ENCODE measurements around the gene HMBS.
A peak's percentile ranks its signal among the peaks of the same experiment; 100 is the strongest.

HMBS gene

GRCh38 chr11:119084663-119085436, at the start of gene HMBS:
Gene HMBS (plus strand): TSS chr11:119084881. CDS start chr11:119085034, 153 bp downstream.
- Histone ChIP-seq H3K27ac (ENCODE audit: extremely low read depth, low read depth, low read length) (peak within 1 kb of the TSS; percentile 6; the same call in 1 of the 2 replicates), H3K4me3 (ENCODE audit: low read depth, low read length) (peak within 1 kb of the TSS; percentile 69), H3K36me3 (ENCODE audit: control insufficient read depth in 2 of 2, insufficient read depth in 1 of 2, low read length in 2 of 2) (peaks cover 0 to 47% of the 10 kb centered on the region in 2 experiments; a peak in 2 of 3 replicates), H3K4me1 (ENCODE audit: control insufficient read depth, insufficient read depth, low read length) (0 out of 2 replicates have a peak, but pooled peaks cover 3% of the 10 kb centered on the region), H3K9me3 (ENCODE audit: control insufficient read depth, insufficient read depth, low read depth, low read length) (no peaks in the 10 kb centered on the region)
- ChIA-PET CTCF (interaction anchor here (0.5 to 1.6 kb wide), 7 partner anchors 19 to 271 kb away, joined by 3 to 5 read pairs (median 3); no protein-coding TSS in a partner anchor), POLR2A (interaction anchor here (0.5 to 3.6 kb wide), 40 partner anchors 8 to 472 kb away, joined by 3 to 65 read pairs (median 4); partner anchors contain the start of genes BCL9L, C2CD2L, CBL and CENATAC)
- TF ChIP-seq ZIC2 (tag by site-specific recombination; IDR thresholded peaks at IDR 0.05), result peak; percentile 32; the same call in 1 of the 2 replicates
- no peak for TF ChIP-seq ZNF202 (tag by site-specific recombination; IDR thresholded peaks at IDR 0.05; ENCODE audit: borderline replicate concordance)
- no peak for TF ChIP-seq KLF10 (tag by site-specific recombination; IDR thresholded peaks at IDR 0.05)
- TF ChIP-seq, protein P1, sequence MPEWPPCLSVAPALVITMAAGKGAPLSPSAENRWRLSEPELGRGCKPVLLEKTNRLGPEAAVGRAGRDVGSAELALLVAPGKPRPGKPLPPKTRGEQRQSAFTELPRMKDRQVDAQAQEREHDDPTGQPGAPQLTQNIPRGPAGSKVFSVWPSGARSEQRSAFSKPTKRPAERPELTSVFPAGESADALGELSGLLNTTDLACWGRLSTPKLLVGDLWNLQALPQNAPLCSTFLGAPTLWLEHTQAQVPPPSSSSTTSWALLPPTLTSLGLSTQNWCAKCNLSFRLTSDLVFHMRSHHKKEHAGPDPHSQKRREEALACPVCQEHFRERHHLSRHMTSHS (tag by site-specific recombination; IDR thresholded peaks at IDR 0.05), result no peak
- no peak for TF ChIP-seq HOXD13 (CRISPR knock-in tag; IDR thresholded peaks at IDR 0.05; ENCODE audit: borderline replicate concordance)
- TF ChIP-seq, protein P2, sequence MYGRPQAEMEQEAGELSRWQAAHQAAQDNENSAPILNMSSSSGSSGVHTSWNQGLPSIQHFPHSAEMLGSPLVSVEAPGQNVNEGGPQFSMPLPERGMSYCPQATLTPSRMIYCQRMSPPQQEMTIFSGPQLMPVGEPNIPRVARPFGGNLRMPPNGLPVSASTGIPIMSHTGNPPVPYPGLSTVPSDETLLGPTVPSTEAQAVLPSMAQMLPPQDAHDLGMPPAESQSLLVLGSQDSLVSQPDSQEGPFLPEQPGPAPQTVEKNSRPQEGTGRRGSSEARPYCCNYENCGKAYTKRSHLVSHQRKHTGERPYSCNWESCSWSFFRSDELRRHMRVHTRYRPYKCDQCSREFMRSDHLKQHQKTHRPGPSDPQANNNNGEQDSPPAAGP (tag by site-specific recombination; IDR thresholded peaks at IDR 0.05), result peak; percentile 66; the same call in 1 of the 2 replicates
- peak; percentile 70 for TF ChIP-seq ZXDB (tag by site-specific recombination; IDR thresholded peaks at IDR 0.05)
- TF ChIP-seq ZNF10 (tag by site-specific recombination; IDR thresholded peaks at IDR 0.05), result no peak
- no peak for TF ChIP-seq ZSCAN23 (tag by site-specific recombination; IDR thresholded peaks at IDR 0.05)
- no peak for TF ChIP-seq KLF1 (tag by site-specific recombination; IDR thresholded peaks at IDR 0.05)
- no peak for TF ChIP-seq ZNF274 (IDR thresholded peaks at IDR 0.05; ENCODE audit: low read length)
- TF ChIP-seq ZNF274 (tag by site-specific recombination; IDR thresholded peaks at IDR 0.05; ENCODE audit: borderline replicate concordance), result no peak
- TF ChIP-seq ZBTB1 (tag by site-specific recombination; IDR thresholded peaks at IDR 0.05), result no peak
- TF ChIP-seq ZNF335 (tag by site-specific recombination; conservative IDR thresholded peaks at IDR 0.05), result peak; percentile 90
- peak; percentile 28; the same call in 1 of the 2 replicates for TF ChIP-seq ZNF561 (tag by site-specific recombination; IDR thresholded peaks at IDR 0.05; ENCODE audit: borderline replicate concordance)
- TF ChIP-seq ZSCAN18 (tag by site-specific recombination; IDR thresholded peaks at IDR 0.05), result no peak
- TF ChIP-seq ZNF184 (tag by site-specific recombination; IDR thresholded peaks at IDR 0.05), result no peak
- no peak for TF ChIP-seq ZNF529 (tag by site-specific recombination; IDR thresholded peaks at IDR 0.05; ENCODE audit: insufficient replicate concordance)
- peak; percentile 93 for TF ChIP-seq GLIS2 (tag by site-specific recombination; IDR thresholded peaks at IDR 0.05)
- no peak for TF ChIP-seq BCL11A (tag by site-specific recombination; IDR thresholded peaks at IDR 0.05; ENCODE audit: low read depth)
- peak; percentile 78 for TF ChIP-seq ZNF629 (tag by site-specific recombination; IDR thresholded peaks at IDR 0.05)
- no peak for TF ChIP-seq ZNF624 (tag by site-specific recombination; IDR thresholded peaks at IDR 0.05)
- TF ChIP-seq PBX3 (CRISPR knock-in tag; IDR thresholded peaks at IDR 0.05), result no peak
- TF ChIP-seq HIC1 (tag by site-specific recombination; IDR thresholded peaks at IDR 0.05), result no peak
- no peak for TF ChIP-seq OSR2 (tag by site-specific recombination; IDR thresholded peaks at IDR 0.05)
- TF ChIP-seq HOXA7 (CRISPR knock-in tag; IDR thresholded peaks at IDR 0.05; ENCODE audit: borderline replicate concordance), result no peak
- TF ChIP-seq ZNF548 (tag by site-specific recombination; IDR thresholded peaks at IDR 0.05), result no peak
- TF ChIP-seq ZNF416 (tag by site-specific recombination; IDR thresholded peaks at IDR 0.05), result no peak

Measured in HEK293 (cell line).